IMR-90 (cell line): ENCODE measurements around the gene MACIR. TPM values are rescaled to one million over a fixed set of nuclear protein-coding genes. Genes with fewer than 3 reads are reported as not detected.

Source experiments
- ATAC-seq: fragments of 200-7000 bp; cut with Tn5 transposase; 2 replicates; pipeline ENCODE4 v1.9.1; 2020; ENCODE audit warnings: low read depth, mild to moderate bottlenecking, moderate library complexity
- BruUV-seq: library from RNA; stranded (reverse); fragments of 400-500 nt; replicated peaks from 2 replicates; lab custom pipeline; 2021; lab: Mats Ljungman, UMichigan
- CTCF ChIA-PET: fragments of 300-600 bp; formaldehyde crosslinking; extraction: SDS; loops from one replicate; lab custom pipeline; 2021; ENCODE audit warnings: antibody characterized with exemption; lab: Yijun Ruan, JAX
- POLR2A ChIA-PET: fragments of 300-600 bp; sonication (Branson Sonifier 250); formaldehyde crosslinking; loops from one replicate; lab custom pipeline; 2022; ENCODE audit warnings: antibody characterized with exemption; ENCODE audit not compliant: unreplicated experiment; lab: Charles Lee
- DNase-seq: peaks from one replicate; pipeline ENCODE4 v3.0.0; 2013
- H2AFZ ChIP-seq: replicated peaks from 2 replicates; pipeline ENCODE3; 2013; ENCODE audit warnings: low read length, mild to moderate bottlenecking; ENCODE audit not compliant: poor library complexity
- H2AK5ac ChIP-seq: 2 replicates; pipeline ENCODE4 v1.6.1; 2013; ENCODE audit warnings: low read depth, low read length, inconsistent platforms
- H2AK9ac ChIP-seq: replicated peaks from 2 replicates; pipeline ENCODE3; 2013; ENCODE audit warnings: mild to moderate bottlenecking, low read depth, low read length, moderate library complexity; ENCODE audit not compliant: poor library complexity
- H2BK120ac ChIP-seq: 2 replicates; pipeline ENCODE4 v1.6.1; 2013; ENCODE audit warnings: low read depth, low read length, inconsistent platforms
- H2BK15ac ChIP-seq: 3 replicates; pipeline ENCODE4 v1.6.1; 2013; ENCODE audit warnings: low read depth, low read length, inconsistent platforms
- H2BK20ac ChIP-seq: 2 replicates; pipeline ENCODE4 v1.6.1; 2013; ENCODE audit warnings: low read depth, mild to moderate bottlenecking, inconsistent platforms, low read length, moderate library complexity
- H2BK5ac ChIP-seq: 2 replicates; pipeline ENCODE4 v1.6.1; 2013; ENCODE audit warnings: mild to moderate bottlenecking, low read depth, low read length, inconsistent platforms; ENCODE audit not compliant: poor library complexity, severe bottlenecking
- H3K14ac ChIP-seq: replicated peaks from 2 replicates; pipeline ENCODE4 v1.6.1; 2013; ENCODE audit warnings: low read depth, low read length, inconsistent platforms
- H3K18ac ChIP-seq: 2 replicates; pipeline ENCODE4 v1.6.1; 2013; ENCODE audit warnings: low read depth, low read length, control low read depth
- H3K23ac ChIP-seq: 2 replicates; pipeline ENCODE4 v1.6.1; 2013; ENCODE audit warnings: low read depth, low read length, inconsistent platforms
- H3K27ac ChIP-seq: 2 replicates; pipeline ENCODE4 v1.5.1; 2013; ENCODE audit warnings: mild to moderate bottlenecking, control low read depth, low read length; ENCODE audit not compliant: insufficient read depth
- H3K27me3 ChIP-seq: 2 replicates; pipeline ENCODE4 v1.6.1; 2013; ENCODE audit warnings: low read length; ENCODE audit not compliant: control insufficient read depth, insufficient read depth
- H3K36me3 ChIP-seq: 2 replicates; pipeline ENCODE4 v1.6.1; 2013; ENCODE audit warnings: low read length, mixed read lengths; ENCODE audit not compliant: control insufficient read depth, insufficient read depth
- H3K4ac ChIP-seq: 2 replicates; pipeline ENCODE4 v1.6.1; 2013; ENCODE audit warnings: low read depth, low read length, inconsistent platforms
- H3K4me1 ChIP-seq: 2 replicates; pipeline ENCODE4 v1.6.1; 2013; ENCODE audit warnings: low read length, mixed read lengths; ENCODE audit not compliant: control insufficient read depth, insufficient read depth
- H3K4me2 ChIP-seq: 2 replicates; pipeline ENCODE4 v1.6.1; 2013; ENCODE audit warnings: low read depth, mild to moderate bottlenecking, control low read depth, low read length, moderate library complexity
- H3K4me3 ChIP-seq: 2 replicates; pipeline ENCODE4 v1.5.1; 2013; ENCODE audit warnings: low read depth, mild to moderate bottlenecking, control low read depth, low read length, moderate library complexity; ENCODE audit not compliant: insufficient read depth
- H3K56ac ChIP-seq: 2 replicates; pipeline ENCODE4 v1.6.1; 2013; ENCODE audit warnings: low read length, inconsistent platforms; ENCODE audit not compliant: insufficient read depth; ENCODE audit errors: extremely low read depth
- H3K79me1 ChIP-seq, 2 experiments: 2 replicates each; pipeline ENCODE4 v1.6.1; 2013; ENCODE audit warnings: low read length in 2 of 2, inconsistent platforms in 1 of 2, low read depth in 1 of 2
- H3K9ac ChIP-seq: 2 replicates; pipeline ENCODE4 v1.6.1; 2013; ENCODE audit warnings: low read depth, low read length, control low read depth
- H3K9me1 ChIP-seq: 2 replicates; pipeline ENCODE4 v1.6.1; 2013; ENCODE audit warnings: low read length, inconsistent platforms; ENCODE audit not compliant: insufficient read depth
- H3K9me3 ChIP-seq: 2 replicates; pipeline ENCODE4 v1.6.1; 2013; ENCODE audit warnings: low read length; ENCODE audit not compliant: control insufficient read depth, insufficient read depth
- H4K20me1 ChIP-seq: 2 replicates; pipeline ENCODE4 v1.6.1; 2013; ENCODE audit warnings: low read length, inconsistent platforms; ENCODE audit not compliant: insufficient read depth
- H4K5ac ChIP-seq: 2 replicates; pipeline ENCODE4 v1.6.1; 2013; ENCODE audit warnings: mild to moderate bottlenecking, low read depth, low read length, control low read depth
- H4K8ac ChIP-seq, 2 experiments: 2 replicates each; pipeline ENCODE4 v1.6.1; 2013; ENCODE audit warnings: low read depth in 2 of 2, low read length in 2 of 2, control low read depth in 1 of 2, inconsistent platforms in 1 of 2
- H4K91ac ChIP-seq: 2 replicates; pipeline ENCODE4 v1.6.1; 2013; ENCODE audit warnings: low read depth, low read length, inconsistent platforms; ENCODE audit not compliant: insufficient read depth
- BHLHE40 ChIP-seq: fragments of 150-350 bp; IDR thresholded peaks from 2 replicates; pipeline ENCODE4 v1.6.1; 2016; ENCODE audit warnings: mild to moderate bottlenecking, low read depth, low read length
- CEBPB ChIP-seq: IDR thresholded peaks from 2 replicates; pipeline ENCODE4 v1.6.1; 2012; ENCODE audit warnings: low read depth, low read length, improper control_type of control experiment
- MAZ ChIP-seq: IDR thresholded peaks from 2 replicates; pipeline ENCODE4 v1.6.1; 2012; ENCODE audit warnings: low read depth, mild to moderate bottlenecking, low read length, improper control_type of control experiment, moderate library complexity, borderline replicate concordance
- WGBS, 2 experiments: methylation state at CpG; one replicate each; pipeline versions ENCODE4 v1.1.5 to v1.1.7; 2013; ENCODE audit warnings: missing lambda C conversion rate in 2 of 2; ENCODE audit not compliant: insufficient read length in 1 of 2; ENCODE audit errors: extremely low coverage in 2 of 2; 5-methylcytosine and 5-hydroxymethylcytosine counted together
- dilution Hi-C: fragments of 300-500 bp; cut with HindIII; formaldehyde crosslinking; loops from one replicate; pipeline ENCODE4 v1.14.3; 2018; ENCODE audit warnings: low sequenced_read_pairs; ENCODE audit not compliant: unreplicated experiment
- in situ Hi-C: fragments of 300-500 bp; cut with MboI; formaldehyde crosslinking; loops from 3 replicates; pipeline ENCODE4 v1.14.3; 2019; ENCODE audit warnings: low sequenced_read_pairs, inconsistent platforms, mixed read lengths
- intact Hi-C: fragments of 100-400 bp; cut with micrococcal nuclease; formaldehyde crosslinking; loops from 2 replicates; pipeline ENCODE4 v1.10.0; 2022
- polyA plus RNA-seq, 3 experiments: library from polyadenylated mRNA; depleted of rRNA; stranded (reverse); fragments of >200 nt; gene quantifications; 2 replicates each; pipeline ENCODE4 v1.2.3, GENCODE V29; 2012; ENCODE audit warnings: low replicate concordance in 1 of 3
- total RNA-seq: library from RNA; depleted of rRNA; stranded (reverse); fragments of >200 nt; gene quantifications from 2 replicates; pipeline ENCODE4 v1.2.3, GENCODE V29; 2012

The MACIR gene
- total and polyA plus RNA-seq, 2 of the 4 experiments (the other 2 are of a cell fraction): 11.1 to 21.3 TPM

DNA sequence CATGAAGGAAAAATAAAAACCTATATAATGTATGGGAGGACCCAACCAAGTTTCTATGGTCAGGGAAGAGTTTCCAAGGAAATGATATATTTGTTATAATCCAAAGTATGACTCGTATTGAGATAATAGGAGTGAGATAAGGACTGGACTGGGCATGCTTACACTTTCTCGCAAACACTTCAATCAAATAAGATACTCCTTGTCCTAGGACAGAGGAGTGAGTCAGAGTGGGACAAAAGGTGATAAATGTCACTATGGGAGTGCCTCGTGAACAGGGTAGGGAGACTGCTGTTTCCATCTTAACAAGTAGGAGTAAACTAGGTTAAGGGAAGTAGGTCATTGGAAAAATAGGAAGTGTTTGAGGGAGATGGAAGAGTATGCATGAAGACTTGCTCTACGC, 47.2 kb downstream of the MACIR start:
- no peaks in the 10 kb centered on the region for H4K20me1 ChIP-seq
- no peak overlapping the region for H3K18ac ChIP-seq
- no peak overlapping the region for H3K4me2 ChIP-seq
- no peaks in the 10 kb centered on the region; the same call in 1 of the 2 replicates for H3K27me3 ChIP-seq
- no peak overlapping the region for H2BK5ac ChIP-seq
- TF ChIP-seq MAZ (no peak), CEBPB (no peak), BHLHE40 (no peak)
- H4K8ac ChIP-seq: no peak overlapping the region
- no peak overlapping the region for H2AK9ac ChIP-seq
- H3K9ac ChIP-seq: no peak overlapping the region
- H2BK120ac ChIP-seq: no peak overlapping the region
- H3K4me3 ChIP-seq: no peak overlapping the region
- H3K4me1 ChIP-seq: no peaks in the 10 kb centered on the region
- no peak overlapping the region for H3K14ac ChIP-seq
- no peak overlapping the region for H2AK5ac ChIP-seq
- no peak overlapping the region for H2BK15ac ChIP-seq
- H3K56ac ChIP-seq: no peak overlapping the region
- no peak for ATAC-seq
- ChIA-PET CTCF (no interaction called here), POLR2A (interaction anchor here (0.5 kb wide), 1 partner anchor 157 kb away, joined by 3 read pairs; no protein-coding TSS in a partner anchor)
- no TSS peak for BruUV-seq
- in situ Hi-C loops (no loop called here), intact Hi-C loops (no loop called here), dilution Hi-C loops (no loop called here)
- DNase-seq: peak; percentile 0
- H3K36me3 ChIP-seq: no peaks in the 10 kb centered on the region
- H3K27ac ChIP-seq: no peak overlapping the region
- H3K9me3 ChIP-seq: no peaks in the 10 kb centered on the region
- WGBS, 2 experiments: 57% methylated on average over 1 of the region's 4 CpGs; no CpG with 5 or more reads in 1 of the 2 experiments
- no peak overlapping the region for H4K91ac ChIP-seq
- no peak overlapping the region for H3K4ac ChIP-seq
- H3K9me1 ChIP-seq: no peaks in the 10 kb centered on the region
- no peak overlapping the region for H2AFZ ChIP-seq
- no peak overlapping the region for H4K5ac ChIP-seq
- H2BK20ac ChIP-seq: no peak overlapping the region
- no peaks in the 10 kb centered on the region for H3K79me1 ChIP-seq
- H3K23ac ChIP-seq: no peak overlapping the region
